K562 (cell line): ENCODE data around the gene GTF2H4. TPM values are rescaled to one million over a fixed set of nuclear protein-coding genes. Genes with fewer than 3 reads are reported as not detected.

ENCODE experiments used
- ATAC-seq: fragments of 200-7000 bp; cut with Tn5 transposase; 3 replicates; pipeline ENCODE4 v1.9.1; 2020; ENCODE audit warnings: moderate library complexity
- BruUV-seq: library from RNA; stranded (reverse); fragments of 400-500 nt; replicated peaks from 2 replicates; lab custom pipeline; 2021; lab: Mats Ljungman, UMichigan
- CTCF ChIA-PET: fragments of 300-600 bp; formaldehyde crosslinking; extraction: SDS; loops from one replicate; lab custom pipeline; 2021; ENCODE audit warnings: low intra/inter-chr PET ratio; lab: Yijun Ruan, JAX
- POLR2A ChIA-PET: fragments of 300-600, 350-650 bp; sonication (Branson Sonifier 250); formaldehyde crosslinking; extraction: SDS; loops from one replicate; lab custom pipeline; 2021; ENCODE audit warnings: antibody characterized with exemption, inconsistent platforms; lab: Yijun Ruan, JAX
- DNase-seq, 4 experiments: peaks; one replicate each; pipeline versions ENCODE4 v3.0.0 to v3.0.0-alpha.2; 2011 to 2018; ENCODE audit warnings: low spot score in 3 of 4, mixed read lengths in 3 of 4; ENCODE audit errors: extremely low read depth in 1 of 4
- FAIRE-seq: peaks from 2 replicates; lab custom pipeline; 2011; peaks lifted over from hg19 to GRCh38; lab: Jason Lieb, UNC
- H2AFZ ChIP-seq: 2 replicates; pipeline ENCODE4 v1.6.0; 2011; ENCODE audit warnings: low read depth, low read length, control low read depth, inconsistent platforms
- H3K27ac ChIP-seq: fragments of 200-600 bp; 3 replicates; pipeline ENCODE4 v1.8.0; 2011; ENCODE audit warnings: low read depth, mild to moderate bottlenecking, control low read depth, inconsistent platforms, low read length, moderate library complexity, mixed read lengths; ENCODE audit errors: extremely low read depth
- H3K27me3 ChIP-seq, 2 experiments: fragments of 300-600 bp in 1 of 2; 2 replicates in 1 of 2; 3 replicates in 1 of 2; pipeline versions ENCODE4 v1.6.0 to v1.8.0; 2011; ENCODE audit warnings: inconsistent platforms in 2 of 2, low read length in 2 of 2, mild to moderate bottlenecking in 1 of 2, mixed read lengths in 1 of 2, moderate library complexity in 1 of 2; ENCODE audit not compliant: control insufficient read depth in 2 of 2, insufficient read depth in 2 of 2
- H3K36me3 ChIP-seq: fragments of 300-600 bp; 3 replicates; pipeline ENCODE4 v1.8.0; 2011; ENCODE audit warnings: mild to moderate bottlenecking, low read length, inconsistent platforms; ENCODE audit not compliant: control insufficient read depth, insufficient read depth
- H3K4me1 ChIP-seq, 2 experiments: fragments of 200-600 bp in 1 of 2; replicated peaks in 1 of 2; 2 replicates in 1 of 2; 3 replicates in 1 of 2; pipeline versions ENCODE4 v1.5.1 to v1.8.0; 2011; ENCODE audit warnings: inconsistent platforms in 2 of 2, low read length in 2 of 2, mild to moderate bottlenecking in 1 of 2, mixed read lengths in 1 of 2, moderate library complexity in 1 of 2; ENCODE audit not compliant: control insufficient read depth in 2 of 2, insufficient read depth in 2 of 2
- H3K4me2 ChIP-seq: 2 replicates; pipeline ENCODE4 v1.6.1; 2011; ENCODE audit warnings: low read length, control low read depth, inconsistent platforms, mixed read lengths; ENCODE audit not compliant: insufficient read depth
- H3K4me3 ChIP-seq: fragments of 200-600 bp; sonication (generic), shearing (Covaris generic); 2 replicates; pipeline ENCODE4 v1.5.1; 2016; ENCODE audit warnings: control low read depth, inconsistent platforms
- H3K79me2 ChIP-seq: fragments of 200-600 bp; 3 replicates; pipeline ENCODE4 v1.8.0; 2011; ENCODE audit warnings: low read length, inconsistent platforms; ENCODE audit not compliant: control insufficient read depth, insufficient read depth
- H3K9ac ChIP-seq, 2 experiments: 2 replicates each; pipeline versions ENCODE4 v1.6.0 to v1.6.1; 2011; ENCODE audit warnings: low read depth in 2 of 2, low read length in 2 of 2, control low read depth in 1 of 2, inconsistent platforms in 1 of 2, mild to moderate bottlenecking in 1 of 2, mixed read lengths in 1 of 2; ENCODE audit not compliant: insufficient read depth in 1 of 2
- H3K9me1 ChIP-seq: one replicate; pipeline ENCODE4 v1.6.0; 2011; ENCODE audit warnings: inconsistent platforms, mild to moderate bottlenecking, low read length, moderate library complexity; ENCODE audit not compliant: control insufficient read depth, insufficient read depth
- H3K9me3 ChIP-seq: replicated peaks from 2 replicates; pipeline ENCODE4 v1.5.1; 2011; ENCODE audit warnings: low read depth, low read length, inconsistent platforms; ENCODE audit not compliant: control insufficient read depth, insufficient read depth
- H4K20me1 ChIP-seq: replicated peaks from 2 replicates; pipeline ENCODE4 v1.6.1; 2011; ENCODE audit warnings: low read length, inconsistent platforms, mixed read lengths; ENCODE audit not compliant: control insufficient read depth, insufficient read depth
- ARNT ChIP-seq, 2 experiments: fragments of 450-650 bp; IDR thresholded peaks; 2 replicates each; pipeline ENCODE4 v1.6.1; 2016; ENCODE audit warnings: mild to moderate bottlenecking in 1 of 2
- HDAC1 ChIP-seq, 2 experiments: fragments of 450-650 bp; IDR thresholded peaks; 2 replicates each; pipeline ENCODE4 v1.6.1; 2016 to 2017; ENCODE audit warnings: inconsistent platforms in 1 of 2, mild to moderate bottlenecking in 1 of 2, moderate library complexity in 1 of 2
- KLF10 ChIP-seq: fragments of 250-450 bp; sonication (Bioruptor Pico); IDR thresholded peaks from 2 replicates; pipeline ENCODE4 v1.6.1; 2021; ENCODE audit warnings: matching md5 sums
- MEIS2 ChIP-seq: fragments of 450-650 bp; IDR thresholded peaks from 2 replicates; pipeline ENCODE4 v1.6.1; 2014; ENCODE audit warnings: mild to moderate bottlenecking; ENCODE audit not compliant: partially characterized antibody
- MTA3 ChIP-seq: fragments of 450-650 bp; formaldehyde crosslinking; IDR thresholded peaks from 2 replicates; pipeline ENCODE4 v1.6.1; 2017; ENCODE audit warnings: mild to moderate bottlenecking, borderline replicate concordance
- MXI1 ChIP-seq: IDR thresholded peaks from 2 replicates; pipeline ENCODE4 v1.6.1; 2011; ENCODE audit warnings: low read depth, mild to moderate bottlenecking, improper control_type of control experiment, low read length
- NRF1 ChIP-seq, 2 experiments: fragments of 450-650 bp; IDR thresholded peaks in 1 of 2; conservative IDR thresholded peaks in 1 of 2; 2 replicates each; pipeline ENCODE4 v1.6.1; 2014; ENCODE audit warnings: mild to moderate bottlenecking in 2 of 2
- PURB ChIP-seq: sonication (generic); formaldehyde crosslinking; IDR thresholded peaks from 2 replicates; pipeline ENCODE4 v1.9.0; 2021; ENCODE audit warnings: low read depth, mild to moderate bottlenecking, missing genetic modification reagents
- RBM22 ChIP-seq: fragments of 200-400 bp; formaldehyde crosslinking; IDR thresholded peaks from 2 replicates; pipeline ENCODE4 v1.6.1; 2018; ENCODE audit warnings: low read length, low read depth; ENCODE audit not compliant: poor library complexity, severe bottlenecking
- TAF7 ChIP-seq: fragments of 450-650 bp; IDR thresholded peaks from 2 replicates; pipeline ENCODE4 v1.6.1; 2016; ENCODE audit warnings: missing genetic modification characterization, missing compliant biosample characterization
- TFAP4 ChIP-seq: sonication (generic); formaldehyde crosslinking; IDR thresholded peaks from 2 replicates; pipeline ENCODE4 v1.8.0; 2022; ENCODE audit warnings: missing genetic modification reagents, mild to moderate bottlenecking, moderate library complexity, borderline replicate concordance
- USF1 ChIP-seq: sonication (generic); formaldehyde crosslinking; IDR thresholded peaks from 2 replicates; pipeline ENCODE4 v1.9.0; 2022; ENCODE audit warnings: mild to moderate bottlenecking, missing genetic modification reagents
- ZHX1 ChIP-seq: fragments of 150-350 bp; conservative IDR thresholded peaks from 2 replicates; pipeline ENCODE4 v1.6.1; 2014; ENCODE audit warnings: low read length
- ZNF232 ChIP-seq: sonication (generic); formaldehyde crosslinking; IDR thresholded peaks from 2 replicates; pipeline ENCODE4 v1.8.0; 2022; ENCODE audit warnings: mild to moderate bottlenecking, missing genetic modification reagents
- ZNF695 ChIP-seq: fragments of 450-650 bp; formaldehyde crosslinking; IDR thresholded peaks from 2 replicates; pipeline ENCODE4 v1.4.0; 2020; ENCODE audit warnings: mild to moderate bottlenecking, moderate library complexity
- ZNF766 ChIP-seq: fragments of 200-800 bp; sonication (Bioruptor generic); conservative IDR thresholded peaks from 2 replicates; pipeline ENCODE4 v1.6.1; 2016; ENCODE audit warnings: missing genetic modification characterization, missing compliant biosample characterization
- ZNF79 ChIP-seq: fragments of 250-450 bp; sonication (Bioruptor Pico); IDR thresholded peaks from 2 replicates; pipeline ENCODE4 v1.4.0; 2020; ENCODE audit warnings: low read depth, mild to moderate bottlenecking, moderate library complexity
- WGBS: fragments of 100-300 bp; shearing (Covaris generic); methylation state at CpG from one replicate; pipeline ENCODE4 v1.1.6; 2016; ENCODE audit warnings: low coverage, mixed read lengths; ENCODE audit not compliant: insufficient coverage; ENCODE audit errors: missing lambda C conversion rate; 5-methylcytosine and 5-hydroxymethylcytosine counted together
- in situ Hi-C: fragments of 300-500 bp; cut with MboI; formaldehyde crosslinking; loops from 4 replicates; pipeline ENCODE4 v1.15.0; 2018; ENCODE audit warnings: inconsistent platforms, mixed read lengths
- intact Hi-C: fragments of 100-400 bp; cut with micrococcal nuclease; formaldehyde crosslinking; loops from 2 replicates; pipeline ENCODE4 v1.14.2; 2022
- polyA plus RNA-seq, 8 experiments: library from polyadenylated mRNA; depleted of rRNA in 4 of 8; stranded (reverse) in 5 of 8; unstranded in 3 of 8; fragments of >200 nt; fragmentation: Nextera tagmentation in 2 of 8; fragmentation: Illumina TruSeq in 1 of 8; extraction: Ambion mirVana in 2 of 8; extraction: Trizol in 1 of 8; gene quantifications; 2 replicates each; pipeline versions ENCODE4 v1.2.1 to v1.2.3, GENCODE V29; 2011 to 2014; ENCODE audit warnings: inconsistent platforms in 1 of 8, missing spikeins in 1 of 8
- total RNA-seq, 7 experiments: library from RNA; depleted of rRNA in 6 of 7; stranded (reverse); fragments of >200 nt in 6 of 7; fragmentation: Illumina TruSeq in 2 of 7; extraction: Trizol in 2 of 7; gene quantifications; 2 replicates each; pipeline versions ENCODE4 v1.2.1 to v1.2.3, GENCODE V29; 2011 to 2021; ENCODE audit warnings: low replicate concordance in 1 of 7

GTF2H4 gene
- total and polyA plus RNA-seq, 9 of the 15 experiments (the other 6 are each of a cell fraction or from before 2014, with no cell fraction given), result 3.6 to 86.1 (median 39.6) TPM

- no peaks in the 10 kb centered on the region for H3K36me3 ChIP-seq
- no peaks in the 10 kb centered on the region for H3K79me2 ChIP-seq
- no peak overlapping the region for H3K4me3 ChIP-seq
- H3K9me1 ChIP-seq, result no peaks in the 10 kb centered on the region
- no peak overlapping the region for H3K27ac ChIP-seq
- H2AFZ ChIP-seq, result no peak overlapping the region
- ChIA-PET POLR2A (no interaction called here), CTCF (no interaction called here)
- ATAC-seq (no peak), FAIRE-seq (no peak), DNase-seq (no peak)
- no TSS peak for BruUV-seq
- H4K20me1 ChIP-seq, result peaks cover 14% of the 10 kb centered on the region; the same call in 1 of the 2 replicates
- intact Hi-C loops, result no loop called here
- no peak overlapping the region for H3K9ac ChIP-seq
- in situ Hi-C loops, result no loop called here
- peaks cover 8 to 11% of the 10 kb centered on the region in 2 experiments for H3K4me1 ChIP-seq
- H3K9me3 ChIP-seq, result no peaks in the 10 kb centered on the region
- TF ChIP-seq ZNF695 (CRISPR knock-in tag), result no peak
- TF ChIP-seq ARNT (IDR thresholded peaks at IDR 0.05), result no peak
- TF ChIP-seq KLF10 (CRISPR knock-in tag), result no peak
- TF ChIP-seq ZHX1, result no peak
- no peak for TF ChIP-seq RBM22
- no peak for TF ChIP-seq NRF1 (conservative IDR thresholded peaks at IDR 0.05 in 1 of 2, IDR thresholded peaks at IDR 0.05 in 1 of 2)
- TF ChIP-seq MTA3, result no peak
- TF ChIP-seq ZNF79 (CRISPR knock-in tag), result no peak
- no peak for TF ChIP-seq ZNF766 (CRISPR knock-in tag)
- no peak for TF ChIP-seq MEIS2
- no peak for TF ChIP-seq TAF7 (tag)
- no peak for TF ChIP-seq ZNF232 (CRISPR knock-in tag)
- TF ChIP-seq PURB (CRISPR knock-in tag), result no peak
- TF ChIP-seq USF1, result no peak
- no peak for TF ChIP-seq HDAC1 (IDR thresholded peaks at IDR 0.05)
- TF ChIP-seq TFAP4 (CRISPR knock-in tag), result no peak
- no peak for TF ChIP-seq MXI1
- peaks cover 29 to 54% of the 10 kb centered on the region in 2 experiments for H3K27me3 ChIP-seq
- no peak overlapping the region for H3K4me2 ChIP-seq
- 2% methylated on average over 6 of the region's 6 CpGs for WGBS
These were observed 29.3 kb downstream of the GTF2H4 start for GRCh38 chr6:30937265-30937664.
